DND-41 (cell line): ENCODE data around the gene SIAE.

Experiments used
- ATAC-seq: fragments of 200-7000 bp; cut with Tn5 transposase; 3 replicates; pipeline ENCODE4 v1.9.1; 2021; ENCODE audit warnings: low read depth; ENCODE audit not compliant: insufficient read depth
- DNase-seq: peaks from one replicate; pipeline ENCODE4 v3.0.0-alpha.2; 2020
- H2AFZ ChIP-seq: 2 replicates; pipeline ENCODE4 v1.6.0; 2012; ENCODE audit warnings: low read depth, low read length
- H3K27ac ChIP-seq: 2 replicates; pipeline ENCODE4 v1.5.1; 2012; ENCODE audit warnings: low read length, inconsistent platforms
- H3K27me3 ChIP-seq: fragments of 200-600 bp; sonication (generic); 2 replicates; pipeline ENCODE4 v1.6.0; 2012; ENCODE audit warnings: low read length, mild to moderate bottlenecking, inconsistent platforms; ENCODE audit not compliant: insufficient read depth, poor library complexity
- H3K36me3 ChIP-seq: 2 replicates; pipeline ENCODE4 v1.5.1; 2012; ENCODE audit warnings: low read length, inconsistent platforms; ENCODE audit not compliant: insufficient read depth
- H3K4me1 ChIP-seq: 2 replicates; pipeline ENCODE4 v1.5.1; 2012; ENCODE audit warnings: mild to moderate bottlenecking, low read length; ENCODE audit not compliant: insufficient read depth
- H3K4me2 ChIP-seq: 2 replicates; pipeline ENCODE4 v1.6.0; 2012; ENCODE audit warnings: mild to moderate bottlenecking, moderate library complexity, low read length, inconsistent platforms; ENCODE audit not compliant: insufficient read depth
- H3K4me3 ChIP-seq, 2 experiments: fragments of 200-600 bp in 1 of 2; shearing (Covaris generic) in 1 of 2; 2 replicates each; pipeline ENCODE4 v1.5.1; 2012 to 2016; ENCODE audit warnings: inconsistent platforms in 2 of 2, low read length in 2 of 2, mild to moderate bottlenecking in 2 of 2, low read depth in 1 of 2, moderate library complexity in 1 of 2
- H3K79me2 ChIP-seq: 2 replicates; pipeline ENCODE4 v1.6.0; 2012; ENCODE audit warnings: low read length, inconsistent platforms; ENCODE audit not compliant: insufficient read depth
- H3K9ac ChIP-seq: 2 replicates; pipeline ENCODE4 v1.6.0; 2012; ENCODE audit warnings: low read depth, mild to moderate bottlenecking, inconsistent platforms, low read length, moderate library complexity
- H3K9me3 ChIP-seq: 2 replicates; pipeline ENCODE4 v1.5.1; 2012; ENCODE audit warnings: low read length, moderate library complexity, mild to moderate bottlenecking, inconsistent platforms; ENCODE audit not compliant: insufficient read depth, severe bottlenecking
- H4K20me1 ChIP-seq: 2 replicates; pipeline ENCODE4 v1.6.0; 2012; ENCODE audit warnings: low read length; ENCODE audit not compliant: insufficient read depth
- CTCF ChIP-seq: IDR thresholded peaks from 2 replicates; pipeline ENCODE4 v1.5.1; 2012; ENCODE audit warnings: borderline replicate concordance, low read length, moderate library complexity, mild to moderate bottlenecking; ENCODE audit not compliant: poor library complexity, severe bottlenecking; ENCODE audit errors: extremely low read depth
- EZH2 ChIP-seq: IDR thresholded peaks from 3 replicates; pipeline ENCODE4 v1.6.1; 2012; ENCODE audit warnings: borderline replicate concordance, low read depth, mild to moderate bottlenecking, moderate library complexity, low read length, inconsistent platforms; ENCODE audit not compliant: severe bottlenecking

The SIAE gene

GRCh38 chr11:124583781-124584180 lies 89.8 kb downstream of the SIAE start:
- H3K27me3 ChIP-seq: peaks cover 9% of the 10 kb centered on the region
- H3K4me2 ChIP-seq: no peak overlapping the region
- H3K9ac ChIP-seq: no peak overlapping the region
- H3K79me2 ChIP-seq: no peaks in the 10 kb centered on the region
- no peak overlapping the region for H2AFZ ChIP-seq
- no peaks in the 10 kb centered on the region for H4K20me1 ChIP-seq
- H3K27ac ChIP-seq: no peak overlapping the region
- no peaks in the 10 kb centered on the region for H3K36me3 ChIP-seq
- no peaks in the 10 kb centered on the region for H3K9me3 ChIP-seq
- H3K4me3 ChIP-seq: no peak overlapping the region
- DNase-seq: no peak
- no peak for ATAC-seq
- H3K4me1 ChIP-seq: no peaks in the 10 kb centered on the region
- TF ChIP-seq EZH2: no peak
- TF ChIP-seq CTCF: no peak
